SIG-M5 treated with dmso at 0.1 percent for 504 hours (cell line): ENCODE results near the gene PACRG.
A peak's percentile ranks its signal among the peaks of the same experiment; 100 is the strongest.

ENCODE experiments used
- DNase-seq: peaks from one replicate; lab custom pipeline; 2025; ENCODE audit not compliant: unreplicated experiment; lab: John Stamatoyannopoulos, UW

The PACRG gene

GRCh38 chr6:162773996-162774395, 46.2 kb downstream of the PACRG start:
- no peak for DNase-seq

- no peak for DNase-seq
These were observed 49.3 kb downstream of the PACRG start for GRCh38 chr6:162777091-162777490.

DNA sequence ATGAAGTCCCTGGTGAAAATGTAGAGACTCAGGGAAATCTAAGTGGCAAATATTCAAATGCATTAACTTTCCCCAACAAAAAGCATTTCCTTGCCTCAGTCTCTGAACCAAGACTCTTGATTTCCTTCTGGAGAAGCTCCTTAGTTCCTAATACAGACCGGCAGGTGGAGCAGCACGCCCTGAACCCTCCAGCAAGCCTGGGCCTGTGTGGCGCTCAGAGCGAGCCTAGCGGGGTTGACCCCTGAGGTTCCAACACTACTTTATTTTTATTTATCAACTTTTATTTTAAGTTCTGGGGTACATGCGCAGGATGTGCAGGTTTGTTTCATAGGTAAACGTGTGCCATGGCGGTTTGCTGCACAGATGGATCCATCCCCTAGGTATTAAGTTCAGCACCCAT, 50.8 kb downstream of the PACRG start:
- no peak for DNase-seq

- DNase-seq: no peak
These were observed 58.0 kb downstream of the PACRG start for GRCh38 chr6:162785632-162786242.

DNA sequence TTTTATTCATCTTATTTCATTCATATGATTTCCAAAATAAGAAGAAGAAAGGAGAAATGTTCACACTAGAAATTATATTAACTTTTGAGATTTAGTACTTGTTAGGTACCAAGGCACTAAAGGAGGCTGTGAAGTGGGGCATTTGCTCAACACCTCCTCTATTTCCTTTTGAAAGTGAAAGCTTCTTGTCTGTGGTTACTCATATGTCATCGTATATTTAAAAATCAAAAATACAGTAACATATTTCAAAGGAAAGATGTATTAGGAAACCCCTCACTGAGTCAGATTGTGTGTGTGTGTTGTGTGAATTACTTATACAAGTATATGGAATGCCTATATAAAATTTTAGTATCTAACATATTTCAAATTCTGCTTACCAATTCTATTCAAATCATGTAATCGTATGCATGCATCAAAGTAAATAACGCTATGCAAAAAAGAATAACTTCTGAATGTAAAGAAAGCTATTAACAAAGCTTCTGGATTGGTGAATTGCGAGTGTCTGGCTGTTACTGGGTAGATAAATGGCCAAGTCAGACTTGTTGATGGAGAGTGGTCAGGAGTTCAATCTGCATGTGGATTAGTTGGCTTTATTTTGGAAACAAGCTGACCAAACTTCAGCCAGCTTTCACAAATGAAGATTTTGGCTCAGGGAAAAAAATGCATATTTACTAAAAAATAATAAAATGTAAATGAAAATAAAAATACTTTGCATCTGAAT, 70.9 kb downstream of the PACRG start:
- DNase-seq: peak; percentile 21

DNA sequence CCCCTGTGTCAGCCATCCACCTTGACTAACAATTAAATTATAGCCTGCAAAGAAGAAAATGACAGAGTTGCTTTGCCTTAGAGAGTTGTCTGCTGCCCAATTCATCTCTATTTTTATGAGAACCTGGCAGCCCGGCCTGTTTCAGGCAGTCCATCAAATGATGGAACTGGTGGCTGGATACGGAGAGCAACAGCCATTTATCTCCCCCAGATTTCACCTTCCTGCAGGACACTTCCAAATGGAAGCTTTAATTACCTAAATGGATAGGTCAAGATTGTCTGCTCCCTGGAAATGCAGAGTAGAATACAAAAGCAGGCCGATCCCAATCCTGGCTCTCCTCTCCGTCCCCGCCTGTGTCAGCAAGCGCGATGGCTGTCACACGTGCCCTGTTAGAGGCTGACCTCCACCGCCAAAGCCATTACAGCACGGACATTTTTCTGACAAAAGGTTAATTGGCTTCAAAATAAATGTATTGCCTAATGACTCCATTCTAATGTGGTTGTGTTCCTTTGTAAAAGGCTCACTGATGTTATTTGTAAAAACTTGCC, 86.7 kb downstream of the PACRG start:
- no peak for DNase-seq

DNA sequence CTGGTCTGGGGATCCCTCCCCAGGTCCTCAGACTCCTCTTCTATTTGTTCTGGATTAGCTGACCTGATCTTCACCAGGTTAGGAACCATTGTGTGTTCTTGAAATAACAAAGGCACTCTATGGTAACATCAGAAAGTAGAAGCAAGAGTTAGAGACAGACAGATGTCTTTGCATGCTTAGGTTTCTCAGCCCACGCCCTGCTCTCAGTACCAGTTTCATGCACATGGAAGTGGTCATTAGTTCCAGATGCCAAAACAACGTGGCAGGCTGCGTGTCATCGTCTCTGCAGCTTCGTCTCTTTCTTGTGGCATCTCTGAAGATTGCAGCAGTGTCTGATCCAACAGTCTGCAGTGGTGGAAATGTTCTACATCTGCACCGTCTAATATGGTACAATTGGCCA, 89.4 kb downstream of the PACRG start:
- DNase-seq: no peak

DNA sequence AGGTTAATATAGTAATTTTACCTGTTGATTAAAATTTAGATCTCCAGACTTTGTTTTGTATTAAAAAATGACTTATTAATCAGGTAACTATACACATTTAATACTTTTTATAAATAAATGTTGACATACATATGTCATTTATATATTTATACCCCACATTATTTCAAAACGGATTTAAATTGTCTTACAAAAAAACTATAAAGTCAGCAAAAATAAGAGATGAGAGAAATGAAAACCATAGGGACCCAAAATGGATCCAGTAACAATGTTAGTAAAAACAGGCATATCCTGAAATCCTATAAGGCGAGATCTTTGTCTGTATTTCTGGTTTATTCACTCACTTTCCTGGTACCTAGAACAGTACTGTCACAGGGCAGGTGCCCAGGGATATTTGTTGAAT, 91.5 kb downstream of the PACRG start:
- DNase-seq: no peak

DNA sequence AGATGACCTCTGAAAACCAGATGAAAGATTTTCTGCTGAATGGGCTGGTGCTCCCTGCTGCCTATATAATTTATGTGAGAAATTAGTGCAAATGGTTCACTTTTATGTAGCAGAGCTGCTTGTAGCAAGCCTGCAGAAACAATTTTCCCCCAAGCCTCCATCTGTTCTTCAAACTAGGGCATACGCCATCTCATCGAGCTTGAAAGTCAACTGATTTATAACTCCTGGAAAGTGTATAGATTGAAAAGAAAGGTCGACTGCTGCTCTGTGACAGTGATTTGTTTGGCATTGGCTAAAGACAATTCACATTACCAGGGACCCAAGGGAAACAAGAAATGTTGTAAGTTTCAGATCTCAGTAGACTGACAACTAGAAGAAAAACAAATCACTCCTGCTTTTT, 93.3 kb downstream of the PACRG start:
- DNase-seq: no peak

DNA sequence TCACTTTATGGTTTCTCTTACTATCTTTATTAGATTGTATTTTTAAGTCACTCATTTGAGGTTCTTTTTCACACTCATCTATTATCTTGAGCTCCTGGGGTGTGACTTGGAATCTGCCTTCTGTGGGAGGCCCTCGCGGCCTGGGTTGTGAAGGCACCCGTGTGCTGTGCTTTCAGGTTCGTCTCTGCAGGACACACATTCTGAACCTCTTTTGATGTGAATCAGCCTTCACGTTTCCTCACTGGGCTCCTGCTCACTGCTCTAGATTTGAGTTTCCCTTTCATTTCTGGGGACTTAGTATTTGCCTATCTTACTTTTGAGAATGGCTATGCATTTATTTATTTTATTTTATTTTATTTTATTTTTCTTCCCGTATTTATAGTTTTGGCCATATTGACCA, 97.8 kb downstream of the PACRG start:
- DNase-seq: no peak

DNA sequence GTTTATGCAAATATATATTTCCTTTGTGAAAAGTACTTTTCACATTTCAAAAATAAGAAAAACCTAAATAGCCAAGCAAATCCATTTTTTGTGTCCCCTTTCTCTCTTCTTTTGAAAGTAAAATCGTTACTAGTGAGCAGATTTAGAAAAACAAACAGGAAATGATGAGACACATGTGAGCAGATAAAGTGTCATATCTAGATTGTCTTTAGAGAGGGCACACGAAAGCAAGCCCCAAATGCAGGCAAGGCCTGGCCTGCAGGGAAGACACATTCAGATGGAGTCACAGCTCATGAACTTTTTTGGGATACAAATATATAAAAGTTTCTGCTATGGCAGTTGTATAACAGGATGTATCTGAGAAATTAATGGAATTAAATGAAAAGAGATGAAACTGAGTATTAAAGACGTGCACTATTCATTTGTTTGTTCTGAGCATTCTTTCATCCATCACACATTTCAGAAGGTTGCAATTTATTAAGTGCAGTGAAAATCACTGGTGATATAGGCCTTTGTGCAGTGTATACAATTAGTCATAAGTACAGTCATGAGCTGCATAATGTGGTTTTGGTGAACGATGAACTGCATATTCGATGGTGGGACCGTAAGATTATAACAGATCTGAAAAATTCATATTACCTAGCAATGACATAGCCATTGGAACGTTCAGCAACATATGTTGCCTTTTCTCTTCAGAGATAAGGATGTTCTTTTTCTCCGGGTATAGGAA, 101.4 kb downstream of the PACRG start:
- DNase-seq: no peak

- peak; percentile 80 for DNase-seq
These were observed 106.0 kb downstream of the PACRG start for GRCh38 chr6:162833776-162834175.

DNA sequence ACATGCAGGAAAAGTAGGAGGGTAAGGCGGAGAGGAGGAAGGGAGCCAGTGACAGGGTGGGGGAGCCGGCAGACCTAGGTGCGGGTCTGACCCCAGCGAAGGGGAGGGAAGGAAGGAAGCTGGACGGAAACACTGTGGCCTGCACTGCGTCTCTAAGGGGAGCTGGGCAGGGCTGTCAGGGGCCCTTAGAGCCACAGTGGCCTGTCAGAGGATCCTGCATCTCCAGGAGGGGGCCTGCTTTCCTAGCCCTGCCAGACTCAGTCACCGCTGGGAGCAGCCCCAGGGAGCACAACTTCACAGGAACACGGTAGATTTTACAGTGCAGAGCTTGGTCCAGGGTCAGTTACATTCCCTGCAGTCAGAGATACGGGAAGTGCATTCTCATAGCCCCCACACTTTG, 118.2 kb downstream of the PACRG start:
- DNase-seq: no peak

- DNase-seq: no peak
These were observed 118.9 kb downstream of the PACRG start for GRCh38 chr6:162846723-162847122.

GRCh38 chr6:162849269-162849668, 121.5 kb downstream of the PACRG start:
- DNase-seq: no peak

- no peak for DNase-seq
These were observed 124.4 kb downstream of the PACRG start for GRCh38 chr6:162852192-162852591.

- no peak for DNase-seq
These were observed 125.2 kb downstream of the PACRG start for GRCh38 chr6:162852840-162853577.

- DNase-seq: no peak
These were observed 126.5 kb downstream of the PACRG start for GRCh38 chr6:162854228-162854627.

DNA sequence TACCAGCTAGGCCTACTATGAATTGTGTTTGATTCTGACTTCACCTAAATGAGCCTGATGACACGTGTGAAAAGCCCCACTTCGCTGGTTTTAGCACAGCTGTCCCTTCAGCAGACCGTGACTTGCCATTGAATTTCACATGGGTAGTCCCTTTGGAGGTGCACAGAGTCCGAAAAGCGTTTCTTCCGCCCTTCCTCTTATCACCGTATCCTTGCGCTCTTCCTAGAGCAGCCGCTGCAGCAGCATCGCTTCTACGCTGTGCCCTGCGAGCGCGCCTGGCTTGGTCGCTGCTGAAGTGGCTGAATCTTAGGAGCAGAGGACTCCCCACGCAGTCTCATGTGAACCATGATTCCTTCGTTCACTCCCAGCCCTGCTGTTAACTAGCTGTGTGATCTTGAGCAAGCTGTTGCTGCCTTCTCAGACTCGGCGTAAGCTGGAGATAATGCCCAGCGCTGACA, 127.0 kb downstream of the PACRG start:
- DNase-seq: no peak

- peak; percentile 15 for DNase-seq
These were observed 129.1 kb downstream of the PACRG start for GRCh38 chr6:162856885-162857284.

- DNase-seq: no peak
These were observed 129.6 kb downstream of the PACRG start for GRCh38 chr6:162857326-162857725.
